ENCODE results near the gene NEUROG1.

Gene NEUROG1

GRCh38 chr5:135560858-135561257, 25.1 kb upstream of the NEUROG1 start:
- no peak overlapping the region for H3K9ac ChIP-seq (ENCODE audit: low read length)
- no peaks in the 10 kb centered on the region; the same call in 1 of the 2 replicates for H3K27me3 ChIP-seq (replicated peaks; ENCODE audit: insufficient read depth, low read length)
- peak; percentile 80 for DNase-seq
- H4K20me1 ChIP-seq (ENCODE audit: insufficient read depth, low read length): no peaks in the 10 kb centered on the region
- H3K79me2 ChIP-seq (ENCODE audit: low read length): no peaks in the 10 kb centered on the region
- H3K36me3 ChIP-seq (replicated peaks; ENCODE audit: insufficient read depth, low read length): no peaks in the 10 kb centered on the region
- H3K4me2 ChIP-seq (ENCODE audit: low read depth, low read length): peak overlapping the region; percentile 46; the same call in 1 of the 2 replicates
- 0 out of 2 replicates have a peak, but pooled peaks cover 2% of the 10 kb centered on the region for H3K4me1 ChIP-seq (ENCODE audit: low read length)
- peak overlapping the region; percentile 92 for H2AFZ ChIP-seq (ENCODE audit: low read length)
- no peak overlapping the region for H3K27ac ChIP-seq (ENCODE audit: low read length)
- TF ChIP-seq EZH2phosphoT487 (IDR thresholded peaks at IDR 0.05; ENCODE audit: low read length) (no peak), CTCF (IDR thresholded peaks at IDR 0.05; ENCODE audit: low read length) (peak; percentile 89)
- no peaks in the 10 kb centered on the region for H3F3A ChIP-seq (ENCODE audit: insufficient read depth, low read length)
- H3K4me3 ChIP-seq (ENCODE audit: low read length): no peak overlapping the region
- H3K9me2 ChIP-seq (replicated peaks; ENCODE audit: insufficient read depth, low read length): no peaks in the 10 kb centered on the region
- H3K9me3 ChIP-seq (replicated peaks; ENCODE audit: insufficient read depth, low read length): no peaks in the 10 kb centered on the region

GRCh38 chr5:135559354-135559753, 23.6 kb upstream of the NEUROG1 start:
- Histone ChIP-seq H3K36me3 (replicated peaks; ENCODE audit: insufficient read depth, low read length) (no peaks in the 10 kb centered on the region), H3K27me3 (replicated peaks; ENCODE audit: insufficient read depth, low read length) (no peaks in the 10 kb centered on the region), H2AFZ (ENCODE audit: low read length) (no peak overlapping the region), H3K9me3 (replicated peaks; ENCODE audit: insufficient read depth, low read length) (no peaks in the 10 kb centered on the region), H3K4me1 (ENCODE audit: low read length) (0 out of 2 replicates have a peak, but pooled peaks cover 2% of the 10 kb centered on the region), H3K4me3 (ENCODE audit: low read length) (no peak overlapping the region), H3K27ac (ENCODE audit: low read length) (no peak overlapping the region), H3F3A (ENCODE audit: insufficient read depth, low read length) (no peaks in the 10 kb centered on the region), H3K79me2 (ENCODE audit: low read length) (no peaks in the 10 kb centered on the region), H3K4me2 (ENCODE audit: low read depth, low read length) (no peak overlapping the region), H3K9me2 (replicated peaks; ENCODE audit: insufficient read depth, low read length) (no peaks in the 10 kb centered on the region), H3K9ac (ENCODE audit: low read length) (no peak overlapping the region), H4K20me1 (ENCODE audit: insufficient read depth, low read length) (no peaks in the 10 kb centered on the region)
- DNase-seq: no peak
- TF ChIP-seq EZH2phosphoT487 (IDR thresholded peaks at IDR 0.05; ENCODE audit: low read length) (no peak), CTCF (IDR thresholded peaks at IDR 0.05; ENCODE audit: low read length) (no peak), EZH2 (optimal IDR thresholded peaks at IDR 0.05; ENCODE audit: low read depth, low read length) (no peak)

GRCh38 chr5:135557076-135557838, 21.5 kb upstream of the NEUROG1 start:
- no peaks in the 10 kb centered on the region for H3F3A ChIP-seq (ENCODE audit: insufficient read depth, low read length)
- no peaks in the 10 kb centered on the region for H3K27me3 ChIP-seq (replicated peaks; ENCODE audit: insufficient read depth, low read length)
- no peaks in the 10 kb centered on the region for H4K20me1 ChIP-seq (ENCODE audit: insufficient read depth, low read length)
- DNase-seq: no peak
- no peak overlapping the region for H3K4me2 ChIP-seq (ENCODE audit: low read depth, low read length)
- no peak overlapping the region for H3K9ac ChIP-seq (ENCODE audit: low read length)
- TF ChIP-seq EZH2phosphoT487 (IDR thresholded peaks at IDR 0.05; ENCODE audit: low read length) (no peak), EZH2 (optimal IDR thresholded peaks at IDR 0.05; ENCODE audit: low read depth, low read length) (no peak), CTCF (IDR thresholded peaks at IDR 0.05; ENCODE audit: low read length) (no peak)
- H3K4me3 ChIP-seq (ENCODE audit: low read length): no peak overlapping the region
- no peaks in the 10 kb centered on the region for H3K9me2 ChIP-seq (replicated peaks; ENCODE audit: insufficient read depth, low read length)
- 0 out of 2 replicates have a peak, but pooled peaks cover 2% of the 10 kb centered on the region for H3K4me1 ChIP-seq (ENCODE audit: low read length)
- no peaks in the 10 kb centered on the region for H3K79me2 ChIP-seq (ENCODE audit: low read length)
- no peaks in the 10 kb centered on the region for H3K36me3 ChIP-seq (replicated peaks; ENCODE audit: insufficient read depth, low read length)
- no peaks in the 10 kb centered on the region for H3K9me3 ChIP-seq (replicated peaks; ENCODE audit: insufficient read depth, low read length)
- H2AFZ ChIP-seq (ENCODE audit: low read length): no peak overlapping the region
- H3K27ac ChIP-seq (ENCODE audit: low read length): no peak overlapping the region

Data from MM.1S (cell line).